ENCODE data around the gene E2F4. TPM values are rescaled to one million over a fixed set of nuclear protein-coding genes. Genes with fewer than 3 reads are reported as not detected.

Gene E2F4
- total RNA-seq, 1 donor from 2014 or later = 133 TPM

DNA sequence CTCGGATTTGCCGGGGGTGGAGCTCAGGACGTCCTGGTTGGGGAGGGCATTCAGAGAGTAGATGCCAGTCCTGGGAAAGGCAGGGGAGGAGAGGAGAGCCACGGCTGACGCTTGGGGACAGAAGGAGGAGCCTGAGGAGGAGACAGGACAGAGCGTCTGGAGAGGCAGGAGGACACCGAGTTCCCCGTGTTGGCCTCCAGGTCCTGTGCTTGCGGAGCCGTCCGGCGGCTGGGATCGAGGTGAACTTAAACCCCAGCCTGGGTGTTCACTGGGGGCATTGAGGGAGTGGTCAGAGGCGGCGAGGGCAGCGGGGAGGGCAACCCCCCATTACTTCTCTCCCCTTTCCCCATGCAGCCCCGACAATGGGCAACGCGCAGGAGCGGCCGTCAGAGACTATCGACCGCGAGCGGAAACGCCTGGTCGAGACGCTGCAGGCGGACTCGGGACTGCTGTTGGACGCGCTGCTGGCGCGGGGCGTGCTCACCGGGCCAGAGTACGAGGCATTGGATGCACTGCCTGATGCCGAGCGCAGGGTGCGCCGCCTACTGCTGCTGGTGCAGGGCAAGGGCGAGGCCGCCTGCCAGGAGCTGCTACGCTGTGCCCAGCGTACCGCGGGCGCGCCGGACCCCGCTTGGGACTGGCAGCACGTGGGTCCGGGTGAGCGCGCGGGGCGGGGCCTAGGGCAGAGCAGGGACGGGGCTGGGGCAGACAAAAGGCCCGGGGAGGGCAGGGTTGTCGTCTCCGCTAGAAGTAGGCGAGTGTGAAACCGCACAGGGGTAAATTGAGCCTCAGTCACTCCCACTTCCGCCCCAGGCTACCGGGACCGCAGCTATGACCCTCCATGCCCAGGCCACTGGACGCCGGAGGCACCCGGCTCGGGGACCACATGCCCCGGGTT is 17.9 kb upstream of the E2F4 start:
- intact Hi-C loops (cut with micrococcal nuclease) = loop anchor here (2.0 kb wide), 1 partner anchor 13 kb away; no protein-coding TSS in a partner anchor

DNA sequence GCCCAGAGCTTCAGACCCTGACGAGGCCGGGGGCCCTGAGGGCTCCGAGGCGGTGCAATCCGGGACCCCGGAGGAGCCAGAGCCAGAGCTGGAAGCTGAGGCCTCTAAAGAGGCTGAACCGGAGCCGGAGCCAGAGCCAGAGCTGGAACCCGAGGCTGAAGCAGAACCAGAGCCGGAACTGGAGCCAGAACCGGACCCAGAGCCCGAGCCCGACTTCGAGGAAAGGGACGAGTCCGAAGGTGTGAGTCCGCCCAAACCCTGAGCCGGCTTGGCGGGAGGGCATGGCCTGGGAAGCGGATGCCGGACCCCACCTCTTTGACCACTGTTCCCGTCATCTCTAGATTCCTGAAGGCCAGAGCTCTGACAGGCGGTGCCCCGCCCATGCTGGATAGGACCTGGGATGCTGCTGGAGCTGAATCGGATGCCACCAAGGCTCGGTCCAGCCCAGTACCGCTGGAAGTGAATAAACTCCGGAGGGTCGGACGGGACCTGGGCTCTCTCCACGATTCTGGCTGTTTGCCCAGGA is 17.2 kb upstream of the E2F4 start:
- intact Hi-C loops (cut with micrococcal nuclease) = loop anchor here (2.0 kb wide), 1 partner anchor 14 kb away; no protein-coding TSS in a partner anchor

DNA sequence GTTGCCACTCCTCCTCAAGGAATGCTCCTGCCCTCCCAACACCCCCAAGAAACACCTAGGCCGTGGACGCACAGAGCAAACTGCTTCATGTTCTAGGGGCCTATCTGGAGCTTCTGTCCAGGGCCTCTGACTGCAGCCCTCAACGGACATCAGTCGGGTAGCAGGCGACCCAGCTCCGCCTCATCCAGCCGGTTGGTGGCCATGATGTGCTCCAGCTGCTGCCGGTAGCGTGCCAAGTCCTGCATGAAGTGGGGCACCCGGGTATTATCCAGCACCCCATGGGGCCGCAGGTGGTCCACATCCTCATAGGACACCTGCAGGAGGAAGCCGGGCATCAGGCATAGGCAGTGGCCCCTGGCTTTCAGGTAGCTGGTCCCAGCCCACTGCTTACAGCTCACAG is 15.3 kb upstream of the E2F4 start:
- intact Hi-C loops (cut with micrococcal nuclease) = no loop called here

DNA sequence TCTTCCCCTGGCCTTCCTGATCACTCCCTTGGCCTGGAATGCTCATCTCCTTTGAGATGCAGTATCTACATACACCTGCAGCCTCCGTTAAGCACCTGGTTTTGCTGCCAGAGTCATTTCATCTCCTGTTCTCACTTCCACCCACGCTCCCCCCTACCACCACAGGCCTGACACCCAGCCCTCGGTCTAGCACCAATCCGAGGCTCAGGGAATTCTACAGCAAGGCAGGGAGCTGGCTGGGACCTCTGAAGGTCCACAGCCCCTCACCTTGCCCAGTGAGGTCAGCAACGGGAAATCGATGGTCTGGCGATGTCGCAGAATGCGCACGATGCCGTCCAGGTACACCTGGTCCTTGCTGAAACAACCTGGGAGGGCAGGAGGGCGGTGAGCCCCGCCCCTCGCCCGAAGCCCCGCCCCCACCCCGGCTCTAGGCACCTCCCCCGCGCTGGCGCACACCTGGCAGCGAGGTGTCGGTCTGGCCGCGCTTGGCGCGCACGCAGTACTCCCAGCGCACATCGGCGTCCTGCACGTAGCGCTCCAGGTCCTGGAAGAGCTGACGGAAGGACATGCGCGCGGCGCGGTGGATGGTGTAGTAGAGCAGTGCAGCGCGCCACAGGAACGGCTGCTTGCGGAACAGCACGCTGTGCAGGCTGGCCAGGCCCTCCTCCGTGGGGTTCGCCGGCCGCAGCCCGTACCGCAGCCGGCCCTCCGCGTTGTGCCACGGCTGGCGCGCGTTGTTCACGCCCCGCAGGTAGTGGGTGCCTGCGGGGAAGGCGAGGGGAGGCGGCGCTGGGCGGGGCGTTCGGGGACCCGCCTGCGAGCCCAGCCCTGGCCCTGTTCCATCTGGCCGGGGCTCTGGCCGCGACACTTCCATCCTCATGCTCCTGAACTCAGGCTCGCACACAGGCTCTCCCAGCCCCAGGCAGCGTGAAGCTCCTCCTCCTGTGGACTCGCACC is 13.9 kb upstream of the E2F4 start:
- intact Hi-C loops (cut with micrococcal nuclease) = no loop called here

DNA sequence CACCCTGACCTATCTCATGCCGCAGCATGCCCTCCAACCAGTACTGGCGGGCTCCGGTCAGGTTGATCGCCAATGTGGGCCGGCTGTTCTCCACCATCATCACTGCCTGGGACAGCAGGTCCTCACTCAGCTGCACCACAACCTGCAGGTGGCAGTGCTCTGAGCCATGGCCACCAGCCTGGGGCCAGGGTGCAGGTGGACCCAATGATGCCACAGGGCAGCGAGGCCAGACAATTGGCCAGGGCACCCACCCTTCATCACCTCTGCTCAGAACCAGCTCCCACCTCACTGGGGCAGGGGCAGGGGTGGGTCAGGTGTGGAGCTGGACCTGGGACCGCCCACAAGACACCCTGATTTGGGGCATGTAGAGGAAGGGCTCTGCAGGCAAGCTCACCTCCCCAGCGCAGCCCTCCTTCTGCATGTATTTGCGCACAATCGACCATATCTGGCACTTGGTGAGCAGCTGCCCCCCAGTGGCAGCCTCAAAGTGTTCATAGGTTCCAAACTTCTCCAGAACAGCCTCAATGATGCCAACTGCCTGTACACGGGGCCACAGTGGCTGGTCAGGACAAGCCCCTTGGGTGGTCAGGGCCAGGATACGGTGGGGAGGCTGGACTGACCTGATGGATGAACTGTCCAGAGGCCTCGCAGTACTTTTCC is 12.4 kb upstream of the E2F4 start:
- intact Hi-C loops (cut with micrococcal nuclease) = no loop called here

DNA sequence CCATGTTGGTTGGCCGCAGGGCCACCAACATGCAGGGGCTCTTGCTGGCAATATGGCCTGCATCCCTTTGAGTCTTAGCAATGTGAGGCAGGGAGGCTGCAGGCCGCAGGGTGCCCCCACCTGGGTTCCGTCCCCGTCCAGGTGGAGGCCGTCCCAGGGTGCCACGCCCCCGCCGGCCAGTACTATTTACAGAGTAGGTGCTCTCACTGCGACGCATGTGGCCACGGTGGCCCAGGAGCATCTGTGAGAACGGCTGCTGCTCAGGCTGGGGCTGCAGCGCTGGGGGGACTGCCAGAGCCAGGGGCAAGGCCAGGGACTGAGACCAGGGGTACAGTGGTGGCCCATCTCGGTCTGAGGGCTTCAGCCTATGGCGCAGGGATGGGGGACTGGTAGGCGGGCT is 11.8 kb upstream of the E2F4 start:
- intact Hi-C loops (cut with micrococcal nuclease) = no loop called here

DNA sequence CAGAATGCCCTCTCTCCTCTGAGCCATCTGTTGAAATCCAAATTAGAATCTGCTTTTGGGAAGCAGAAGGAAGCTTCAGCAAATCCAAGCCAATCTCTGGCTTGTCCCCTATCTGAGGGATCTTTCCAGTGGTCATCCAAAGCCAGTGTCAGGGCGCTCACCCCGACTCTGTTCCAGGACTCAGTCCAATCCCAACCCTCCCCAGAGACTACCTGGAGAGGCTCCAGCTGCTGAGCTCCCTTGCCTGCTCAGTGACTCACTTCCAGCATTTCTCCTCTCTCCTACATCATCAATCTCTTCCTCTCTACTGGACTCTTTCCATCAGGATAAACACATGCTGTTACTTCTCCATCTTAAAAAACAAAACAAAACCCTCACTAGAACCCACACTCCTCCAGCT is 10.6 kb upstream of the E2F4 start:
- intact Hi-C loops (cut with micrococcal nuclease) = no loop called here

DNA sequence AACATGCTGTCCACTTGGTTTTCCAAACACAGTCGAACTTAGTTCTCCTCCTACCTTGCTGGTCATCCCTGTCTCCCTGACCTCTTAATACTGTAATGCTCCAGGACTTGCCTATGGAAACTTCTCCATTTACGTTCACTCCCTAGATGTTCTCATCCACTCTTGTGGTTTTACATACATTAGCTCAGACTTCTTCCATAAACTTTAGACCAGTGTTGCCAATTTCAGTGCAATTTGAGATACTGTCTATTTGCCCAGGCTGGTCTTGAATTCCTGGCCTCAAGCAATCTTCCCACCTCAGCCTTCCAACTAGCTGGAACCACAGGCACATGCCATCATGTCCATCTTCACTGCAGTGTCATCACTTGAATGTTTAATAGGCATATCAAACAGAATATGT is 9.7 kb upstream of the E2F4 start:
- intact Hi-C loops (cut with micrococcal nuclease) = no loop called here

DNA sequence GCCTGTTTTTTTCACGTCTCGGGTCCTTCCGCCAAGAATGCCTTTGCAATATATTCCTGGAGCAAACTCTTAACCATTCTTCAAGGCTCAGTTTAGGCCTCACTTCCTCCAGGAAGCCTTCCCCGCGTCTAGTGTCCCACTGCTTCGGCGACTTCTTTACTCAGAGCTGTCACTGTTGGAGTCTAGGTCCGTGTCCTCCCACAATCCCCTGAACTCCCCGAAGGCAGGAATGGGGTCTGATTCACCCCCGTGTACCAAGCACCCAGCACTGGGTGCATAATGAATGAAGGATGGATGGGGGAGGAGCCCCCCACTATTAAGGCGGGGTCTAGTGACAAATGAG is 8.7 kb upstream of the E2F4 start:
- intact Hi-C loops (cut with micrococcal nuclease) = loop anchor here (1.0 kb wide), 1 partner anchor 23 kb away; no protein-coding TSS in a partner anchor

DNA sequence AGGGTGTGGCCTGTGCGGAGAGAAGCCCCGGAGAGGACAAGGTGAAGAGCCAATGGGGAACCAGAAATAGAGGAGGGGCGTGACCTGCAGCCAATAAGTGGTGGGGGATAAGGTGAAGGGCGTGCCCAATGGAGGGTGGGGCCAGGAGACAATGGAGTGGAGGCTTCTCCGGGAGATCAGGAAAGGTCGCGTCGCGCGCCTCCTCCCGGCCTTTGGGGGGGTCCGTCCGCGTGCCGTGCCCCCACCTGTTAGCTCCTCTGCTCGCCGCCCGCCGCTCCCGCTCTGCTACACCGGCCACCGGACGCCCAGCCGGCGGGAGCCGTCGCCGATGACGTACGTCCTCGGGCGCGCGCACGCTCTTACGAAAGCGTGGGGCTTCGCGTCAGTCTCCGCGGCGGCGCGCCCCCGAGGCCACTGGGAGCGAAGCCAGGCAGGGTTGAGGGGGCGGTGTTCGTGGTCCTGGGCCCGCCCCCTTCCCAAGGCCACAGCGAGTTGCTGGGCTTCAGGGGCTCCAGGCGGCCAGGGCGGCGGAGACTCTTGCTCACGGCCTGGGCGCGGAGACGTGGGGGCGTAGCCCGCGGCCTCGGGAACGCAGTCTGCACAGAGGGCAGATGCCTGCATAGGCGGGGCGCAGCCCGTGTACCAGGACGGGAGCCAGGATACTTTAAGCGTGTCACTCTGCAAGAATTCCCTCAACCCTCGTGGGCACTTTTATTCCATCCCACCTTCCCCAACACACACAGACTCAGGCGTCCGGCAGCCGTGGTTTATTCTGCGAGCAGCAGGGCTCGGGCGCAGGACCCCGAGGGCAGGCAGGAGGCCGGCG is 8.1 kb upstream of the E2F4 start, which contains the start of gene MATCAP1:
MATCAP1 (minus strand) TSS at position 337 of the 826 bp plus-strand sequence. CDS start 3,353 bp downstream, outside the sequence.
- intact Hi-C loops (cut with micrococcal nuclease) = loop anchor here (1.0 to 2.0 kb wide), 4 partner anchors 24 to 237 kb away; partner anchors contain the start of genes FHOD1 and TMEM208

DNA sequence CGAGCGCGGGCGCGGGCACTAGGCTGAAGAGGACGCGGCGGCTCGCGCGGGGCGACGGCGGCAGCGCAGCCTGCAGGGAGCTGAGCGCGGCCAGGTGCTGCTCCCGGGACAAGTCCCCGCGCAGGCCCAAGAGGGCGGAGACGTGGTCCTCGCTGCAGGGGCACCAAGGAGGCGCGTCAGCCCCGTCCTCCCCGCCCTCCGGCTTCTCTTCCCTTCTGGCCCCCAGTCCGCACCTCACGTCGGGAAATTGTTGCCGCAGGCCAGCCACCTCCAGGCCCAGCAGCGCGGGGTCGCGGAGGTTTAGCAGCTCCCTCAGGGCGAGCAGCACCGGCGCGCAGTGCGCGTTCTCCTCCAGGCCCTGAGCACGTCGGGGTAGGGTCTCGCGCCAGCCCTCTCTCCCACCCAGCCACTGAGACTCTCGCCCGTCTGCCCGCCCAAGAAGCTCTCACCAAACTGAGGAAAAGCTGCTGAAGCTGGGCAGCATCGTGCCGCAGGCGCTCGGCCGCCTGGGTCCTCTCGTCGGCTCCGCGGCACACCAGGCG is 7.4 kb upstream of the E2F4 start:
- intact Hi-C loops (cut with micrococcal nuclease) = loop anchor here (2.0 kb wide), 3 partner anchors 42 to 238 kb away; partner anchors contain the start of genes FHOD1 and TMEM208

DNA sequence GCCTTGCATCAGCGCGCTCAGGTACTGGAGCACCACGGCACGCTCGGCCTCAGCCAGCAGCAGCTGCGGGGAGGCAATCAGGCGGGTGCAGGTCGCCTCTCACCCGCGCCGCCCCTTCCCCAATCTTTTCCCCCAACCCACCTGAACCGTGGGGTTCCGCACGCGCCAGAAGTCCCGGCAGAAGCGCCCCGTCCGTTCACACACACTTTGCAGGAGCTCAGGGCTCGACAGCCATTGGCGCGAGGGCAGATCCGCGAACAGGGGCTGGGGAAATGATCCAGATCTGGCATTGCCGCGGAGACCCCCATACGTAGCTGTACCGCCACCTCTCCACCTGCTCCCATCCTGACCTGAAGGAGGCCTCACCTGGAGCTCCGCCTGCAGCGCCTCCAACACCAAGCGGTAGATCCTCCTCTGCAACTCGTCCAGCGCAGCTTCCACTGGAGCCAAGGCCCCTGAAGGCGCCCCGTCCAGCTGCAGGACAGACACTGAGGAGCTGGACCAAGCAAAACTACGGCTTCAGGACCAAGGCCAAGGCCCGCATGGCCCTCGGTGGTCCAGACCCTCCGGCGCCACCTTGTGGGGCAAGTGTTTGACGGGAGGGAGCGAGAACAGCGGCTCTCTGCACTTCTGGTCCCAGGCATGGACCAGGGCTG is 6.8 kb upstream of the E2F4 start:
- intact Hi-C loops (cut with micrococcal nuclease) = loop anchor here (1.0 to 2.0 kb wide), 6 partner anchors 42 to 238 kb away; partner anchors contain the start of genes FHOD1 and TMEM208

DNA sequence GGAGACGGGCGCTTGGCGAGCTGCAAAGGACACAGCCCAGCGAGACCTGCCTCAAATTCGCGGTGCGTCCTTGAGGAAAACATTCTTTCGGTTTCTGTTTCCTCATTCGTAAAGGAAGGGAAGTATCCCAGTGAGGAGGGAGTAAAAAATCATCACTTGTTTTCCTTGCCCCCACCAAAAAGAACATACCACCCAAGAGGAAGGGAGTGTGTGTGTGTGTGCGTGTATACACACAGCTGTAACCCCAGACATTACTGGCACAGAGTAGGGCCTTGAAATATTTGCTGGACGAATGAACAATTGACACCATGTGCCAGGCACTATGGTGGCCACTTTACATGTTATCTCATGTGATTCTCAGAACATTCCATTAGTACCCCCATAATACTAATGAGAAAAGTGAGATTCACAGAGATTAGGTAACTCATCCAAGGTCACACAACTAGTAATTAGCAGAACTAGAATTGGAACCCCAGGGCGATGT is 6.3 kb upstream of the E2F4 start:
- intact Hi-C loops (cut with micrococcal nuclease) = loop anchor here (1.0 to 2.0 kb wide), 6 partner anchors 41 to 239 kb away; partner anchors contain the start of genes FHOD1 and TMEM208

DNA sequence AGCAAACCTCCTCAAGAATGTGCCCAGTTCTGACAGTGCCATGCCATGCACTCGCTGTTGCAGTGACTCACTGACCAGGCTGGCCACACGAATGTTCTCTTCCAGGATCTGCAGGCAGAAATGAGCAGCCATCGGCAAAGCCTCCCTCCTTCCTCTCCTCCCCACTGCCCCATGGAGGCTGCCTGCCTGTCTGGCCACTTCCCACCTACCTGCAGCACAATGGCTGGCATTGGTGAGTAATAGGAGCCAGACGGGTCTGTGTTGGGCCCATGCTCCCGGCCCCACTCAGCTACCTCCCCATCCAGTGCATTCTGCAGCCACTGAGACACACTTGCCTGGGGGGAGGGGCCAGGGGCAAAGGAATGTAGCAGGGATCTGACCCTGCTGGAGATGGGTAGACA is 5.4 kb upstream of the E2F4 start:
- intact Hi-C loops (cut with micrococcal nuclease) = no loop called here

DNA sequence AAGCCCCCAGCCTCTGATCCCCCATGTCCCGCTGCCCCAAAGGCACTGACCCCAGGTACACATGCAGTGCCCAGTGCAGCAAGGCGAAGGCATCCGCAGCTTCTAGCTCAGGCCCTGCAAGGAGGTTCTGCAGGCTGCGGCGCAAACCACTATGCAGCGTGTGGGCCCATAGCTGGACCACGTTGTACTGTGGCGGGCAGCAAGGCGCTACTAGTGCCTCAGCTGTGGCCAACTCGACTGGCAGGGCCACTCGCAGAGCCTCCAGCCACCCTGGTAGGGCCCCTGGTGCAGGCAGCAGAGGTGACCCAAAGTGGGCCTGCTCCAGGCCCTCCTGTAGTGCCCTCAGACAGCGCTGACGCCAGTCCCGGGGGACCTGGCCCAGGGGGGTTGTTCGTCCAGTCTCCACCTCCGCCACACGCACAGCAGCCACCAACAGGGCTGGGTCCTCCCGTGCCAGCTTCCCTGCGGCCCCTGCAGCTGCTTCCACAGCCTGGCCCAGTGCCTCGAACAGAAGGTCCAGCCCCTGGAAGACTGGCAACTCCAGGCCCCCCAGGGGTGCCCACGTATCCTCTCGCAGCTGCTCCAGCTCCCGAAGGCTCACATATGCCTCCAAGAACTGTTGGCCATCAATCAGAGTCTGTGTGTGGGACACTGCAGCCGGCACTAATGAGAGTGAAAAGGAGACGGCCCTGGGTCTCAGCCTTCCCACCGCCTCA is 4.6 kb upstream of the E2F4 start:
- intact Hi-C loops (cut with micrococcal nuclease) = no loop called here

DNA sequence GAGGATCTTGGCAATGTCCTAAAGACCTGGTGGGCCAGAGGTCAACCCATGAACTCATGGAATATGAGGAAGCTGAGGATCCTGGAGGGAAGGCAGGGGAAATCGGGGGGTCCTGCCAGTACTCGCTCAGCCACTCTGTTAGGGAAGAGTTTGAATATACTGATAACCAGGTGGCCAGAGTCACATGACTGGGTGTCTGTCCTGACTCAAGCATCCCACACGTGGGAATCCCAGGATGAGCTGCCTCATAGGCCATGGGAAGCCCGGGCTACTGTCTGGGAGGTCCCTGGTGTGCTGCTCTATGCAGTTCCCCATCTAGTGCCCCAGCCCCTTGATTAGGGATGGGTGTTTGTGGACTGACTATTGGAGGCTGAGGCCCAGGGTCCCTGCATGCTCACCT is 3.6 kb upstream of the E2F4 start:
- intact Hi-C loops (cut with micrococcal nuclease) = no loop called here

DNA sequence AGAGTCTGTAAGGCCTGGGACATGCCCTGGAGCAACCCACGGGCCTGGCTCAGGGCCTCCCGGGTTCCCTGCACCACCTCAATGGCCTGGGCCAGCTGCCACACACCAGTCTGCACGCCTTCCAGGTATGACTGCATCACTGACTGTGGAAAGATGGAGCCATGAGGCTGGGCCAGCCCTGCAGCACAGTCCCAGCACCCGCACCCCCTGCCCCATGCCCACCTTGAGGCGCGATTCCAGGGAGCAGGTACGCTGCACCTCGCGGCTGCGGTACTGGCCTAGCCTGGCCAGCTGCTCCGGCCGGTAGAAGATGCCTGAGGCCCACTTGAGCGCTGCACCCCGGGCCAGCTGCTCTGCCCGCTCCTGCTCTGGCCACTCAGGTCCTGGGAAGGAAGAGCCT is 3.2 kb upstream of the E2F4 start:
- intact Hi-C loops (cut with micrococcal nuclease) = no loop called here

DNA sequence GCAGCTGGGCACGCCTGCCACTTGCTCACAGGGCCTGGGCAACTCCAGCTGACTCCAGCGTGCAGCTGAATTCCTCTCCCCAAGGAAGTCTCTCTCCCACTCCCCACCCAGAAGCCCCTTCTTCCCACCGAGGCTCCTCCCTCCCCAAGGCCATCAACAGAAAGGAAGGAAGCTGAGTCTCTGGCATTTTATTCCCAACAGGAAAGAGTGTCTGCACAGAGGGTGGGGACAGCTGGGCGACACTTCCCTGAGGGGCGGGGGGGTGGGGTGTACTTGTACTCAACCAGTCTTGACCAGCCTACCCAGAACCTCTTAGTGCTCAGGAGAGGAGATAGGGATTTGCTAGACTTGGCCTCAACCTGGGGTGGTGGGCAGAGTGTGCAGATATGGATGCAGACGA is 1.9 kb upstream of the E2F4 start, which contains the start of gene EXOC3L1:
EXOC3L1 (minus strand) TSS at position 96 of the 400 bp plus-strand sequence. CDS start 460 bp downstream, outside the sequence.
- intact Hi-C loops (cut with micrococcal nuclease) = no loop called here
